GM04504 (cell line): ENCODE measurements around the gene KAT7.
A peak's percentile ranks its signal among the peaks of the same experiment; 100 is the strongest.

ENCODE experiments used
- DNase-seq: peaks from one replicate; pipeline ENCODE4 v3.0.0-alpha.2; 2012; ENCODE audit warnings: low read depth

The KAT7 gene

DNA sequence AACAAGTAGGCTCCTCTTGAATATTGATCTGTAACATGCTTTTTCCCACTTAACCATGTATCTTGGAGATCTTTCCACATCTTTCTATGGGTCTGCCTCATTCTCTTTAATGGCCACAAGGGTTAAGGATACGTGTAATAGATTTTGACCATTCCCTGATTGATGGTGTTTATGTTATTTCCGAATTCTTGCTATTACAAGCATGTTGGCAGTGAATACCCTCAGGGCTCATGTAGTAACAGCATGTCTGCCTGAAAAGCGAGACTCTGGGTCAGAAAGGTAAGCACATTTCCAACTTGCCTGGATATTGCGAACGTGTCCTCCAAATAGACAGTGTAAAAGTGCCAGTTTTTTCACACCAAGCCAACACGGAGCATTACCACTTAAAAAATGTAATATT, 54.4 kb downstream of the KAT7 start:
- DNase-seq = no peak

DNA sequence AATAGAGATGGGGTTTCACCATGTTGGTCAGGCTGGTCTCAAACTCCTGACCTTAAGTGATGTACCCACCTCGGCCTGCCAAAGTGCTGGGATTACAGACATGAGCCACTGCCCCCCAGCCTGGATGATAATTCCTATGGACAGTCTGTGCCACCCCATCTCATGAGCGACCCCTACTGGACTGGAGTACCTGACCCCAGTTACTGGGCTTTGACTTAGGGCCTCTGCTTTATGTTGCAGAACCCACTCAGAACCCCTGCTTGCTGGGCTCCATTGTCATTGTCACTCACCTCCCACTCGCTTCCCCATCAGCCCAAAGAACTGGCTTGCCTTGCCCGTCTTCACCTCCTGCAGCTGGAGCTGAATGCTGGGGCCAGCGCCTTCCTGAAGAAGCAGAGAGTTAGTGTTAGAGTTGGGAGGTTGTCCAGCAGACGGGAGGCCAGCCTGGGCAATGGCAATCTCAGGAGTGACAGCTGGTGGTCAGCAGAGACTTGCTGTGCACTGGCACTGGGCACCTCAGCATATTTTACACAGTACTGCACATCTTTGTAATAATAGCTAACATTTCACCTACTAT, 55.4 kb downstream of the KAT7 start:
- DNase-seq = no peak

DNA sequence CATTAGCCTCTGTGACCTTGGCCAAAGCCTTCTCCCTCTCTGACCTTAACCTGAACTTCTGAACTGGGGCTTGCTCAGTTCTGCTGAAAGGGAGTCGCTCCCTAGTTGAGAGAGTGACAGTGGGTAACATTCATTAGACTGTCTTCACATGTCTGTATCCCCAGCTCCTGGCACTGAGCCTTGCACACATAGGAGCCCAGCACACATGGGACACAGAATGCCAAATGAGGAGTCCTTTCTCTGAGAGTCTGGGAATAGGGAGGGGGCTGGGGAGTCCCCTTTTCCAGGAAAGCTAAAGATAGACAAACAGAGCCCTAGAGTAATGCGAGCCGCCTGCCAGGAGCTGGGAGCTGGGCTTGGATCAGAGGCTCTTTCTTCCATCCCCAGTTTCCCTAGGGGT, 56.8 kb downstream of the KAT7 start:
- no peak for DNase-seq

DNA sequence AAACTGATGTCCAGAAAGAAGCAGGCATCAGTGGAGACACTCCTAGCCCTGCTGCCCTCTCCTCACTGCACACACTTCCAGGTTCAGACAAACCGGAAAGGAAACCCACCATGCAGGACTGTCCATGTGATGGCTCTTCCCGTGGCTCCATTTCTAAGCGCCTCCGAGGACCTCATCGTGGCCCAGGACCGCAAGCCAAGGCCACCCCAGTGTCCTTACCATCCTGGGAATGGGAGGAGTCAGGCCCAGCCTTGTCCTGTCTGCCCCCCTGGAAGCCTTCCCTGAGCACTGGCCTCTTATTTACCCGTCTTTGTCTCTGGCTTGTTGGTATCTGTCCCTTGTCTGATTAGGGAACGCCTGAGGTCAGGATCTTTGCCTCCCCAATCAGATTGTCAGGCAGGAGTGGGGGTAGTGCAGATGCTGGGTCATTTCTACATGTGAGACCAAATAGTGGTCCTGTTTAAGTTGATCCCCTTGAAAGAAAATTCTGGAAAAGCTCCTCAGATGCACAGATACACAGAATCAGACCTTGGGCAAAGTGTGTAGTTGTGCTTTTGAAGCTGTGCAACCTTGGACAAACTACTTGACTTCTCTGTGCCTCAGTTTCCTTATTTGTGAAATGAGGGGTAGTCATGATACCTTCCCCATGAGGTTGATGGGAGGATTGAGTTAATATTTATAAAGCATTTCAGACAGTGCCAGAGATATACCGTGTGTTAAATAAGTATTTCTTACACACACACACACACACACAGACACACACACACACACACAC, 58.6 kb downstream of the KAT7 start:
- no peak for DNase-seq

DNA sequence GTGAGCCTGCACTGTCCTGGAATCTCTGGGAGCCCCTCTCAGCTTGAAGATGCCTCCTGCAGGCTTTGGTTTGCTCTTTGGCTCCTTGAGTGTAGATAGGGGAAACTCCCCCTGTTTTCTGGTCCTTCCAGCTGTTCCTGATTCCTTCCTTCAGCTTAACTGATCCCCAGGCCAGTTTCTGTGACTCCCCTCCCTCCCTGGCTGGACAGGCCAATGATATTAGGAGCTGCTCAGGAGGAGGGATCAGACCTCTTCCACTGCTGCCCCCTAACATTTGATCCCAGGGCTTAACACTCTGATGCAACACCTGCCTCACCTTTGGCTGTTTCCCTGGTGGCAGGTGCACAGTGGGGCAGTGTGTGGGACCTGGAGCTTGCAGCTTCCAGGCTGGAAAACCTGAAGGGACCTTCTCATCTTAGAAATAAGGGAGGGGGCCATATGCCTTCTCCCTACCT, 59.6 kb downstream of the KAT7 start, which contains the start of gene TAC4:
Gene TAC4 (minus strand): TSS at position 51 of the 455 bp plus-strand sequence. CDS start 52 bp downstream, outside the sequence.
- DNase-seq = no peak

DNA sequence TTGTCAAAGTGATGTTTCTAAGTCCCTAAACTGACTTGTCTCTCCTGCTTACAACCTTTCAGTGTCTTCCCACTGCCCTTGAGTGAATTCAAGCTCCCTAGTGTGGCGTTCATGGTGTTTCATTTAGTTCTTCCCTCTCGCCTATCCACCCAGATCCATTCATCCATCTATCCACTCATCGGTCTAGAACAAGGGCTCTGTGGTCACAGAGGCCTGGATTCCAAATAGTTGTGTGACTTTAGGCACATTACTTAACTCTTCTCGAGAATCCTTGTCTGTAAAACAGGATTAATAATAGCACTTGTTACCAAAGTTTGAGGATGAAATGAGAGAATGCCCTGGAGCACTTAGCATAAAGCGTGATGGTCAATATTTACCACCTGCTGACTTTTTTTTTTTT, 60.3 kb downstream of the KAT7 start:
- DNase-seq = no peak

DNA sequence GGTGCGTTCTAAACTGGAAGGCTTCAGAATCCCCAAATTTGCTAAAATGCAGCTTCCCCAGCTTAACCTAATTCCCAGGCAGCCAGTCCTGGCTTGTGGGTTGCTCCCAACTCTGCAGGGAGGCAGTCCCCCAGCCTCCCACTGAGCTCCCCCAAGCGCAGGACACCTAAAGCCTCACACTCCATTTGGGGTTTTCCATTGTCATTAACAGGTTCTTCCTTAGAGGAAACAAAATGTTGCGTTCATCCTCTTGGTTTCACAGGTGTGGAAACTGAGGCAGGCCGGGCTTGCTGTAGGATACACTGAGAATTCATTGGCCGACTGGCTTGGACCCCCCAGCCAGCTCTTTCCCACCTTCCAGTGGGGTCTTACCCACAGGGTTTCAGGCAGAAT, 61.7 kb downstream of the KAT7 start:
- no peak for DNase-seq

DNA sequence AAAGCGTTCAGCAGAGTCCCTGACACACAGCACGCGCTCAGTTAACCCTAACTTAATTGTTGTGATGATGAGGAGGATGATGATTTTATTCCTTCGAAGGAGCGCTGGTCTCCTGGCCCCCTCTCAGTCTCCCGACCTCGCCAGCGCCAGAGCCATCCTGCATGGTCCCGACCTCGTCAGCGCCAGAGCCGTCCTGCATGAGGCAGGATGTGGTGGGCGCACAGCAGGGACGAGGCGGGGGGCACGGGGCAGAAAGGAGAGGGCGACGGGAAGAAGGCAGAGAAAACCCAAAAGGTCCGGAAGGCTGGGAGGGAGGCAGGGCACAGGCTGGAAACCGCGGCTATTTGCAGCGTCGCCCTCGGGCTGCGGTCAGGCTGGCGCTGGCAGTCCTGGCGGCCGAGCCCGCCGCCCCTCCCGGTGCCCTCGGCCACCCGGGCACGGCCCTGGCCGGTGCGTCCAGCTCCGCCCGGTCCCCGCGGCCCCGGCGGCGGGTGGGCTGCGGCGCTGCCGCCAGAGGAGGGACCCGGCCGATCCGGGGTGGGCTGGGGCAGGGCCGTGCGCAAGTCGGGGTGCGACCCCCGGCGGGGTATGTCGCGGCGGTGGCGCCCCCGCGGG, 62.4 kb downstream of the KAT7 start:
- DNase-seq = no peak

DNA sequence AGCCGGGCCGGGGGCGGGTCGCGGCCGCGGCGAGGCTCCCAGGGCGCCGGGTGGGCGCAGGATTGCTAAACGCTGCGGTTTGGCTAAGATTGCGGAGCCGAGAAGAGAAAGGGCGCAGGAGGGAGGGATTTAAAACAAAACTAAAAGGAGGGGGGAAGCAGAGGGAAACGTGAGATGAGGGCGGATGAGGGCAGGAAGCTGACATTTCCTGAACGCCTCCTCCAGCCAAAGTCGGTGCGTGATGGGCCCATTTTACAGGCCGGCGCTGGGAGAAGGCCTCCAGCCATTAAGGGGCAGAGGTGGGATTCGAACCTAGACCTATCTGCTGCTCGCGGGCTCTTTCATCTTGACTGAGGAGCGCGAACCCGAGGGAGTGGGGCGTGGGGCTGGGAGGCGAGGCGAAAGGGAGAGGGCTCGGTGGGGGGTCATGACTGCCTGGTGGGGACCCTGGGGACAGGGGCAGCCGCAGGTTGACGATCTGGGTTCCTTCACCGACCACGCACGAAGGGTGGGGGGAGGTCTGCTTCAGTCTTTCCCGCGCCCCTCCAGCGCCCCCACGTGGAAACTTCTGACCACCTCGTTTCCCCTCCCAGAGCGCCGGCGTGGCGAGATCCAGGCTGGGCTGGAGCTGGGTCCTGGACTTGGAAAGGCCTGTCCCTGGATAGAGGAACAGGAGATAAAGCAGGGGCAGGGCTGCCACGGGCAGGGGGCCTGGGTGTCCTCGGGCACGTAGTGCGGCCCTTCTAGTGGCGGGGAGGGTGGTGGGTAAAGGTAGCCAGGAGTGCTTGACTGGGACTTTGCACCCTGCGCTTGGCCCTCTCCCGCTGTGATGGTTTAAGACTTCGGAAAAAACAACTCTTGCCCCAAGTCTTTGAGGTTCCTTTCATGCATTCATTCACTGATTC, 63.2 kb downstream of the KAT7 start:
- peak; percentile 32 for DNase-seq

DNA sequence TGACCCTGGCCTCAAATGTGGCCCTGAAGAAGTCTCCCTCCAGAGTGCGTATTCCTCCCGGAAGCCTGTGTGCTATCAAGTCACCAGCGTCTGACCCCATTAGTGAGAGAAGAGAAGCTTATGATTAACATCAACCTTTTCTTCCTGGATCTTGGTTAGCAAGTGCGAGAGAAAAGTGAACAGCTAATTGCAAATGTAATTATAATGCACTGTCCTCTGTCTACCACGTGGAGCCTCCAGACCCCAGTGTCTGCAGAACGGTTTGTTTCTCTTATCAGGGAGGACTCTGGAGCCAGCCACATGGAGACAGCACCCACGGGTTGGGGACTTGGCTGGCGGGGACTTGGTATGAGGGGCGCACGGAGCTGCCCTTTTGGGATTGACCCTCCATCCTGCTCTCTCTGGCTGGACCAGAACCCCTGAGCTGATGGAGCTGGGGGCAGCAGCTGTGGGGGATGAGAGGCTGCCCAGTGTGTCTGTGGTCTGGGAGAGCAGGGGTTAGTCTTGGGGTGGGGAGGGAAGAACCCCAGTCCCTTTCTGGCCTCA, 65.1 kb downstream of the KAT7 start:
- DNase-seq = no peak

DNA sequence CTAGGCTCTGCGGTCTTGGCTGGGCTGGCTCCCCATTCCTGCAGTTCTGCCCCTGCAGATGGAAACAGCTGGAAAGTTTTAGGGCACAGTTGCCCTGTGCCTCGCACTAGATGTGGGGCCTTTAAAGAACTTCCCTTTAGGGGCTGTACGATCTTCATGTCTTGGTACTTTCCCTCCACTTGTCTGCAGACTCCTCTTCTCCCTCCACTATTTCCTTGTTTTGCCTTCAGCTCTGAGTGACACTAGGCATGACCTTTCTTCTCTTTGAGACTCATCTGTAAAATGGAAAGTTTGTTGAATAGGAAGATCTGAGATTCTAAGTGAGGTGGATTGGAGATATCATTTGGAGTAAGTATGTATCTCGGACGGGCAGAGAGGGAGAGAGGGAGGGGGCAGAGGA, 65.6 kb downstream of the KAT7 start:
- no peak for DNase-seq

DNA sequence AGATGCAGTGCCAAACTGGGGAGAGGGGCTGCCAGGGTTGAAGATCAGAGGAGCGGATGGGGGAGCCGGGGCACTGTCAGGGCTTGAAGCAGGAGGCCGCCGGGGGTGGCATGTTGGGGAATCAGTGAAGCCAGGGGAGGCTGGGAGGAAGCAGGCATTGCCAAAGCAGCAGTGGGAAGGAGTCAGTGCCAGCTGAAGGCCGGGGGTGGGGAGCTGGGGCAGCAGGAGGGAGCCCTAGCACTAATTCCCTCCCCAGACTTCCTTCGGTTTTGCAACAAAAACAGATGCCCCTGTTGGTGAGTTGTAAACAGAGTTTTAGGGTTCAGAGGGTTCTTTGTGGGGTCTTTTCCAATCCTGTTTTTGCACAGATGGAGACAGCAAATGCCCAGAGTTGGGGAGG, 70.3 kb downstream of the KAT7 start:
- DNase-seq = no peak

DNA sequence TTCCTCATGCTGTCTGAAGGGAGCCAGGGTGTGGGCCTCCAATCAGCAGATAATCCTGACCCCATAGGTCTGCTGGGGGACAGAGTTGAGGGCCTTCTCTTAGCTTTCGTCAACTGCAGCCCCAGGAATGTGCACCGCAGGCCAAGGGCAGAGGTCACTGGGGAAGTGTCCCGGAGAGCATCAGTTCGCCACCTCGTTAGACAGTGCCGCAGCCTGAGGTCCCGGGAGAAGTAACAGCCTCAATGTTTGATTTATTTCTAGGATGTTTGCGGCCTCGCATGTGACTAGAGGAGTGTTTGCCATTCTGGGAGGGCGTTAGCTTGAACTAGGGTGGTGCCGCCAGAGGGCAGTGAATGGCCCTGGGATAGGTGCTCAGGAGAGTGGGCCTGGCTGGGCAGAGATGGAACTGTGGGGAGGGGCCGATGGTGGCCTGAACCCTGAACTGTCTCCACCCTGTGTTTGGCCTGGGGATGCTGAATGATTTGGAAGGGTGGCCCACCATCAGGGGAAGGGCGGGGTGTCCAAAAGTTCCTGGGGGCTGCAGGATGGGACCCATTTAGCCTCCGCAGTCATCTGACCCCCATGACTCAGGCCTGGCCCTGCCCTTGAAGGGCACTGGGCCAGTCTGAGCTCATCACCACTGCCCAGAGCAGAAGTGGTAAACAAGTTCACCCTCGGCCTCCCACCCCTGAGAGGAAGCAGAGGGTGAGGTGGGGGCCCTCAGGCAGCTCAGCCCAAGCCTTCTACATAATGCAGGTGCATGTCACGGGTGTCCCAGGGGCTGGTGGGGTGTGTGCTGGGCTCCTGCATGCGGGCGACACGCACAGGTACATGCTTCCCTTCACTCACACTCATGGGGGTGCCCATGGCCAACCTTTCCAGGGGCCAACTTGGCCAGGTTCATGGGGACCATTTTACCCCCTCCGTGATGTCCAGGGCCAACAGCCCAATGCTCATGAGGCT, 71.8 kb downstream of the KAT7 start:
- DNase-seq = no peak

DNA sequence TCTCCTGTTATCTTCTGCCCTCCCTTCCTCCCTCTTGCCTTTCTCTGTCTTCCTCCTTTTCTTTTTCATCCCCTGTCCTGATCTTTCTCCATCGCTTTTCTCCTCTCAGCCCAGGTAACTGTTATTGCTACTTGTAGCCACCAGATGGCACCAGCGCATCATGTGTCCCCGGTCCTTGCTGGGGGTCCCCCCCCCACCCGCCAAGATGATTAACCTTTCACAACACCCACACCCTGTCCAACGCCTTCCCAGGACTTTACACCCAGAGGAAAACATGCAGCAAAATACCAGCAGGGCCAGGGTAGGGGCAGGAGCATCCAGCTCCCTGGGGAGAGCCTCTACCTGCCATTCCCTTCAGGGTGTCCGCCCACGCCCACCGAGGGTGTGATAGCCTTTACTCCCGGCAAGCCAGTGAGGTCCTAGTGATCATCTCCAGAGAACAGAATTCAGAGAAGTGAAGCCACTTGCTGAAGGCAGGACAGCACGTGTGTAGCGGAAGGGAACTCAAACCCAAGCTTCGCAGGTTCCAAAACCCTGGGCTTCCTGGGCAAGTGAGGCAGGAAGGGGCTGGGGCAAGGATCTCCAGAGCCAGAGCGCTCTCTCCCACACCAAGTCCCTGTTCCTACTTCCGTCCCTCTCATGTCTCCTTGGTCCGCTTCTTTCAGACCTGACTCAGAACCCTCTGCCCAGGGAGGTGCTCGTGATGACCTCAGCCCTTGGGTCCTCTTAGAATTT, 72.8 kb downstream of the KAT7 start:
- DNase-seq = no peak

DNA sequence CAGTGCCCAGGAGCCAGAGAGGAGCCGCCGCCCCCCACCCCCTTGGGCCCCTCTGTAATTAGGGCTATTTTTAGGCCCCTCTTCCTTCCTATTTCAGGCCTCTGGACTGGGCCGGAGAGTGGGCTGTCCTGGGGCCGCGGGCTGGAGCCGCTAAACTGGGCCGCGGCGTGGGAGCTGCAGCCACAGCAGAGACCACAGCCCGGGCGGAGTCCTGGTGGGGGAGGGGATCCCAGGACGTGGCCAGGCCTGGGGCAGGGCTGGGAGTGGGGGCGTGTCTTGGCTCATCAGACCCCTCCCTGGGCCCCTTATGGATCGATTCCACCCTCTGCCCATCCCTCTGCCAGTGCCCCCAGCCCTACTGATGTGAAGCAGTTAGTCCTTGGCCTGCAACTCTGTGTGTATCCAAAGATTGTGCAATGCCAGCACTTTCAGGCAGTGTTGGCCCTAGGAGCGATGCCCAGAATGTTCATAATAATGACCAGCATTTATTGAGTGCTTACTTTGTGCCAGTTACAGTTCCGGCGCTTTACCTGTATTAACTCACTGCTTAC, 74.4 kb downstream of the KAT7 start:
- no peak for DNase-seq

DNA sequence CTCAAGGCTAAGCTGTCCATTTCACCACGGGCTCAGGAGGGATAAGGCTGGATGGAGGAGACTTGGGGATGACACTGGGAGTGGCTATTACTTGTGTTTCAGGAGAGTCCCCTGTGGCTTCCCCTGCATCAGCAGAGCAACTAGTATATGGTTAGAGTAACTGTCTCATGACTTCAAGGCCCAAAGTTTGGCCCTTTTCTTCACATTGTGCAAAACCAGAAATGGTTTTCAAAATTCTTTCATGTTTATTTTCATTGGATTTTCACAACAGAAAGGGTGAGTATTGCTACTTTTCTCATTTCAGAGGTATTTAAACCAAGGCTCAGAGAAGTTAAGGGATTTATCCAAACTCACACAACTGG, 77.5 kb downstream of the KAT7 start:
- no peak for DNase-seq

DNA sequence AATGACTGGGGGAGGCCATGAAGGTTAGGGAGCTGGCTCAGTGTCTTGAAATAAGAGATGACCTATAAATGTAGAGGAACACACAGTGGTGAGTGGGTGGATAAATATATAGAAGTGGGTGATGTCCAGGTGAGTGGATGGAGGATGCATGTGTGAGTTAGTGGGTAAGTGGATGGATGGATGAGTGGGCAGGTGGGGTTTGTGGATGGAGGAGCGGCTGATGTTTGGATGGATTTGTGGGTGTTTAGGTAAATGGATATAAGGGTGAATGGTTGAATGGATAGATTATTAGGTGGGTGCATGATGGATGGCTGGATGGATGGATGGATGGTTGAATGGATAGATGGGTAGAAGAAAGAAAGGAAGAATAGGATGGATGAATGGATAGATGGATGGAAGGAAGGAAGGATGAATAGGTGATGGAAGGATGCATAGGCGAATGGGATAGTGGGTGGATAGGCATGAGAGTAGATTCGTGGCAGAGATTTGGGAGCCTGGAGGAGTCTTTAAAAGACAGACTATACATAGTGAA, 78.5 kb downstream of the KAT7 start:
- no peak for DNase-seq

DNA sequence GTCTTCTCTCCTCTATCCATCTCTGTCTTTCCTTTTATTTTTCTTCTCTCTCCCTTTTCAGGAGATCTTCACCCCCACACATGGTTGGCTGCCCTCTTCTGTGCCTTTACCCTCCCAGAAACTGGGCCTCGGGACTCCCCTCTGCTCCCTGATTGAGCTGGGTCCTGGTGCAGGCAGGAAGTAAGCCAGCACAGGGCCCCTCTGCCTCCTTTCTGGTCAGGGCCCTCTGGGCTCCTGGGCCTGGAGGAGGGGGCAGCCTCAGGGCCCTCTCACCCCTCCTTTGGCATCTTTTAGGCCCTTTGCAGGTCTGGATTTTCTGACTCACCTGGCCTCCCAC, 80.5 kb downstream of the KAT7 start:
- no peak for DNase-seq

DNA sequence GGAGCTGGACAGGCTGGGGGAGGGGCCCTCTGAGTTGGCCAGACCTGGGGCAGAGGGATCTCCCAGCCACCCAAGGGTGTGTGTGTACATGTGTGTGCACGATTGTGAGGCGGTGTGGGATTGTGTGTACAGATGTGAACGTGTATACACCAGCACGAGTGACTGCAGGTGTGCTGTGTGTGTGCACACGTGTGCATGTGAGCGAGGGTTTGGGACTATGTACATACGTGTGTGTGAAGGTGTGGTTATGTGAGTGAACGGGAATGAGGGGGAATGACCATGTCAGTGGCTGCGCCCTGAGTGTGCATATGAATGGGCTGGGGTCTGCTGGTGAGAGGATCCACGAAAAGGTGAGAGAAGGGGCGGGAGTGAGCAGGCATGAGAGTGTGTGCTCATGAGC, 81.8 kb downstream of the KAT7 start:
- no peak for DNase-seq

DNA sequence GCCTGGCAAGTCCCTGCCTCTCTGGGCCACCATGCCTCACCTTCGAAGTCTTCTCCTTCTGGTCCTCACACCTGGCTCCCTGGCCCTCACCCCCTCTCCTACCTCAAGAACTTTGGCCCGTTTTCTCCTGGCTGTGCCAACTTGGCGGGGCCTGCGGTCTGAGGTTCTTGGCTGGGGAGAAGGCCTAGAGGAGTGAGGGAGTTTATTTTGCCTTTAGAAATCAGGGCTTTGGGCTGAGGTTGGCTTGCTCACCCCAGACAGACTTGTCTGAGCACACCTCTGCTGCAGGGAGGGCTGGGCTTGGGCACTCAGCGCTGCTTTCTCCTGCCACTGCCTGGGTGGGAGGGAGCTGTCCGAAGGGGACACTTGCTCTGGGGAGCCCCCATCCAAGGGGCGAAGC, 82.7 kb downstream of the KAT7 start:
- DNase-seq = no peak
